AG04449 (cell line): ENCODE measurements around the gene EPHB2.

Experiments used
- CTCF ChIA-PET: fragments of 350-600 bp; formaldehyde crosslinking; extraction: SDS; loops from one replicate; lab custom pipeline; 2021; ENCODE audit warnings: antibody characterized with exemption; lab: Yijun Ruan, JAX
- POLR2A ChIA-PET: fragments of 400-600, 350-600 bp; formaldehyde crosslinking; extraction: SDS; loops from one replicate; lab custom pipeline; 2020; ENCODE audit warnings: antibody characterized with exemption, inconsistent platforms; lab: Yijun Ruan, JAX
- DNase-seq: peaks from one replicate; pipeline ENCODE4 v3.0.0-alpha.2; 2010; ENCODE audit warnings: low read depth, low spot score
- H3K4me3 ChIP-seq: 2 replicates; pipeline ENCODE4 v1.5.1; 2011; ENCODE audit warnings: low read depth, mild to moderate bottlenecking, control low read depth, low read length
- CTCF ChIP-seq: IDR thresholded peaks from one replicate; pipeline ENCODE4 v1.5.1; 2011; ENCODE audit warnings: mild to moderate bottlenecking, moderate library complexity, low read length, control low read depth, inconsistent platforms; ENCODE audit not compliant: insufficient read depth; ENCODE audit errors: missing control alignments

The EPHB2 gene

GRCh38 chr1:22826604-22827580, 116.3 kb downstream of the EPHB2 start:
- ChIA-PET POLR2A (no interaction called here), CTCF (interaction anchor here (1.2 to 1.7 kb wide), 4 partner anchors 18 to 124 kb away, joined by 3 to 6 read pairs (median 4); no protein-coding TSS in a partner anchor)
- no peak for DNase-seq
- no peak for TF ChIP-seq CTCF
- H3K4me3 ChIP-seq = no peak overlapping the region

- no peak for TF ChIP-seq CTCF
- CTCF ChIA-PET = interaction anchor here (0.7 kb wide), 1 partner anchor 34 kb away, joined by 3 read pairs; no protein-coding TSS in a partner anchor
- POLR2A ChIA-PET = no interaction called here
- H3K4me3 ChIP-seq = no peak overlapping the region
- DNase-seq = no peak
Observed at GRCh38 chr1:22827666-22828483, 117.2 kb downstream of the EPHB2 start.

- DNase-seq = no peak
- ChIA-PET POLR2A (no interaction called here), CTCF (interaction anchor here (0.7 kb wide), 1 partner anchor 33 kb away, joined by 3 read pairs; no protein-coding TSS in a partner anchor)
- H3K4me3 ChIP-seq = no peak overlapping the region
- no peak for TF ChIP-seq CTCF
Observed at GRCh38 chr1:22828484-22829308, 118.1 kb downstream of the EPHB2 start.

- H3K4me3 ChIP-seq = no peak overlapping the region
- CTCF ChIA-PET = no interaction called here
- no peak for DNase-seq
Observed at GRCh38 chr1:22829309-22829989, 118.8 kb downstream of the EPHB2 start.

More at GRCh38 chr1:22829309-22829989, 118.8 kb downstream of the EPHB2 start:
- POLR2A ChIA-PET = no interaction called here
- no peak for TF ChIP-seq CTCF
